GM12878 (cell line): ENCODE results near the gene C15orf39. TPM values are rescaled to one million over a fixed set of nuclear protein-coding genes. Genes with fewer than 3 reads are reported as not detected.
A peak's percentile ranks its signal among the peaks of the same experiment; 100 is the strongest.

ENCODE experiments used
- ATAC-seq: fragments of 200-7000 bp; cut with Tn5 transposase; 3 replicates; pipeline ENCODE4 v1.9.1; 2020; ENCODE audit warnings: mild to moderate bottlenecking, moderate library complexity
- BruUV-seq: library from RNA; stranded (reverse); fragments of 400-500 nt; replicated peaks from 2 replicates; lab custom pipeline; 2021; lab: Mats Ljungman, UMichigan
- CTCF ChIA-PET: fragments of 300-600 bp; sonication (Branson Sonifier 250); formaldehyde crosslinking; extraction: SDS; loops from one replicate; lab custom pipeline; 2021; ENCODE audit warnings: inconsistent platforms; lab: Yijun Ruan, JAX
- POLR2A ChIA-PET: fragments of 350-600 bp; formaldehyde crosslinking; extraction: SDS; loops from one replicate; lab custom pipeline; 2021; ENCODE audit warnings: inconsistent platforms; lab: Charles Lee
- RAD21 ChIA-PET: fragments of 300-600 bp; sonication (Branson Sonifier 250); formaldehyde crosslinking; loops from one replicate; lab custom pipeline; 2023; ENCODE audit warnings: antibody characterized with exemption; ENCODE audit not compliant: unreplicated experiment; lab: Charles Lee
- SMC1A ChIA-PET: fragments of 300-600 bp; sonication (Branson Sonifier 250); formaldehyde crosslinking; loops from one replicate; lab custom pipeline; 2023; ENCODE audit not compliant: unreplicated experiment, uncharacterized antibody; lab: Charles Lee
- DNase-seq: peaks from one replicate; pipeline ENCODE4 v3.0.0-alpha.2; 2011; ENCODE audit warnings: low read depth, low spot score
- FAIRE-seq: peaks from 3 replicates; lab custom pipeline; 2011; peaks lifted over from hg19 to GRCh38; lab: Jason Lieb, UNC
- H2AFZ ChIP-seq: 2 replicates; pipeline ENCODE4 v1.6.0; 2011; ENCODE audit warnings: low read depth, low read length, control low read depth; ENCODE audit not compliant: control insufficient read depth
- H3K27ac ChIP-seq: 2 replicates; pipeline ENCODE4 v1.5.1; 2011; ENCODE audit warnings: control low read depth; ENCODE audit not compliant: control insufficient read depth, insufficient read depth
- H3K27me3 ChIP-seq, 2 experiments: replicated peaks in 1 of 2; 2 replicates each; pipeline versions ENCODE4 v1.6.0 to v1.6.1; 2011; ENCODE audit warnings: low read length in 1 of 2; ENCODE audit not compliant: control insufficient read depth in 2 of 2, insufficient read depth in 2 of 2
- H3K36me3 ChIP-seq, 2 experiments: 2 replicates each; pipeline ENCODE4 v1.5.1; 2011; ENCODE audit warnings: low read length in 1 of 2; ENCODE audit not compliant: control insufficient read depth in 2 of 2, insufficient read depth in 2 of 2
- H3K4me1 ChIP-seq: 2 replicates; pipeline ENCODE4 v1.6.1; 2011; ENCODE audit warnings: mild to moderate bottlenecking, low read length, moderate library complexity, mixed read lengths; ENCODE audit not compliant: control insufficient read depth, insufficient read depth
- H3K4me2 ChIP-seq: 2 replicates; pipeline ENCODE4 v1.6.0; 2011; ENCODE audit warnings: control low read depth; ENCODE audit not compliant: control insufficient read depth, insufficient read depth
- H3K4me3 ChIP-seq: fragments of 200-600 bp; sonication (generic); 2 replicates; pipeline ENCODE4 v1.5.1; 2016
- H3K79me2 ChIP-seq: 2 replicates; pipeline ENCODE4 v1.6.0; 2011; ENCODE audit warnings: low read length; ENCODE audit not compliant: control insufficient read depth, insufficient read depth
- H3K9ac ChIP-seq: 2 replicates; pipeline ENCODE4 v1.8.0; 2011; ENCODE audit warnings: low read length, control low read depth, mixed read lengths; ENCODE audit not compliant: control insufficient read depth, insufficient read depth
- H3K9me3 ChIP-seq: replicated peaks from 3 replicates; pipeline ENCODE4 v1.5.1; 2011; ENCODE audit warnings: mild to moderate bottlenecking, low read length; ENCODE audit not compliant: control insufficient read depth, insufficient read depth
- H4K20me1 ChIP-seq: 2 replicates; pipeline ENCODE4 v1.6.0; 2011; ENCODE audit not compliant: control insufficient read depth, insufficient read depth
- ZBTB4 ChIP-seq: fragments of 450-650 bp; formaldehyde crosslinking; IDR thresholded peaks from 2 replicates; pipeline ENCODE4 v1.4.0; 2022; ENCODE audit warnings: mild to moderate bottlenecking, moderate library complexity
- ZNF24 ChIP-seq: fragments of 450-650 bp; IDR thresholded peaks from 2 replicates; pipeline ENCODE4 v1.6.1; 2017; ENCODE audit warnings: antibody characterized with exemption, mild to moderate bottlenecking
- WGBS: methylation state at CpG from one replicate; pipeline ENCODE4 v1.1.6; 2016; ENCODE audit warnings: low lambda C conversion rate; ENCODE audit not compliant: insufficient replicate concordance, insufficient coverage; ENCODE audit errors: missing lambda C conversion rate; 5-methylcytosine and 5-hydroxymethylcytosine counted together
- in situ Hi-C: fragments of 300-500 bp; cut with MboI; formaldehyde crosslinking; loops from 9 replicates; pipeline ENCODE4 v1.14.3; 2018; ENCODE audit warnings: mixed read lengths
- intact Hi-C: fragments of 100-400 bp; cut with micrococcal nuclease; formaldehyde crosslinking; loops from one replicate; pipeline ENCODE4 v1.14.2; 2022; ENCODE audit not compliant: unreplicated experiment
- polyA plus RNA-seq, 11 experiments: library from polyadenylated mRNA; depleted of rRNA in 4 of 11; unstranded in 6 of 11; stranded (reverse) in 5 of 11; fragments of >200 nt; fragmentation: Nextera tagmentation in 4 of 11; fragmentation: Illumina TruSeq in 1 of 11; extraction: Ambion mirVana in 4 of 11; extraction: Trizol in 1 of 11; gene quantifications; 1 replicate in 1 of 11; 2 replicates in 10 of 11; pipeline versions ENCODE4 v1.2.1 to v1.2.3, GENCODE V29; 2011 to 2016; ENCODE audit warnings: inconsistent platforms in 2 of 11, missing spikeins in 2 of 11, low read depth in 1 of 11
- total RNA-seq, 4 experiments: library from RNA; depleted of rRNA in 3 of 4; stranded (reverse); fragments of >200 nt in 3 of 4; fragmentation: Illumina TruSeq in 1 of 4; extraction: Trizol in 1 of 4; gene quantifications; 2 replicates each; pipeline versions ENCODE4 v1.2.1 to v1.2.3, GENCODE V29; 2013 to 2021

The C15orf39 gene
- total and polyA plus RNA-seq, 10 of the 15 experiments (the other 5 are each of a cell fraction or from before 2014, with no cell fraction given) = 2.3 to 139 (median 33.0) TPM

DNA sequence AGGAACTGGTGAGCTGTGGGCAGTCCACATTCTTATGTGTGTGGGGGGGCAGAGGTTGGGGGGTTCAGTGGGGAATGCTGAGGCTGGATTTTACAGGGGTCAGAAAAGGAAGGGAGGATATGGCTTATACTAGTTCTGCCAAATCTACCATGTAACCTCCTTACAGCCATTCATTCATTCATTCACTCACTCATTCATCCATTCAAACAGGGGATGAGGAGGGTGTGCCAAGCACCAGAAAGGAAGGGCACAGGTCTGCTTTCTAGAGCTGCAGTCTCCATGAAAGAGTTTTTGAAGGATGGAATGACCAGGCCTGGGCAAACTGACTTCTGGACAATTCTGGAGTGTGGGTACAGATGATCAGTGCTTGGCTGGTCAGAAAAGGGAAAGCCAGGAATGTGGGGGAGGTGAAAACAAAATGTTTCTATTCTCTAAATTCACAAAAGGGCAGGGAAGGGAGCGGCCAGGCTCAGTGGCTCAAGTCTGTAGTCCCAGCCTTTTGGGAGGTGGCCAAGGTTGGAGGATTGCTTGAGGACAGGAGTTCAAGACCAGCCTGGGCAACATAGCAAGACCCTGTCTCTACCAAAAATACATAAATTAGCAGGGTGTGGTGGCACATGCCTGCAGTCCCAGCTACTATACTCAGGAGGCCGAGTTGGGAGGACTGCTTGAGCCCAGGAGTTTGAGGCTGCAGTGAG is 49.2 kb upstream of the C15orf39 start:
- no peaks in the 10 kb centered on the region for H3K27me3 ChIP-seq
- in situ Hi-C loops = no loop called here
- WGBS = 95% methylated on average over 2 of the region's 2 CpGs
- no peak overlapping the region for H3K4me3 ChIP-seq
- H4K20me1 ChIP-seq = no peaks in the 10 kb centered on the region
- no peak overlapping the region for H2AFZ ChIP-seq
- no peak for DNase-seq
- SMC1A ChIA-PET = interaction anchor here (1.4 to 2.0 kb wide), 2 partner anchors 14 to 45 kb away, joined by 3 to 6 read pairs; no protein-coding TSS in a partner anchor
- H3K4me1 ChIP-seq = peaks cover 32% of the 10 kb centered on the region
- CTCF ChIA-PET = interaction anchor here (0.8 to 2.0 kb wide), 3 partner anchors 47 to 165 kb away, joined by 3 to 7 read pairs (median 3); no protein-coding TSS in a partner anchor
- no TSS peak for BruUV-seq
- TF ChIP-seq ZBTB4 (no peak), ZNF24 (peak; percentile 74)
- TF ChIP-seq, all 136 proteins: peak for 1
- FAIRE-seq (peak; percentile 86), ATAC-seq (no peak)
- H3K79me2 ChIP-seq = no peaks in the 10 kb centered on the region
- no peak overlapping the region for H3K4me2 ChIP-seq
- POLR2A ChIA-PET = interaction anchor here (0.5 kb wide), 1 partner anchor 395 kb away, joined by 4 read pairs; no protein-coding TSS in a partner anchor
- RAD21 ChIA-PET = interaction anchor here (1.3 to 2.5 kb wide), 2 partner anchors 109 kb away, joined by 3 to 8 read pairs; no protein-coding TSS in a partner anchor
- intact Hi-C loops = no loop called here
- peaks cover 2% of the 10 kb centered on the region; the same call in 2 of the 3 replicates for H3K9me3 ChIP-seq
- H3K36me3 ChIP-seq = no peaks in the 10 kb centered on the region
- peak overlapping the region; percentile 44 for H3K27ac ChIP-seq
- H3K9ac ChIP-seq = no peak overlapping the region
